GM21723 (cell line): ENCODE data around the gene DNAJC13.

ENCODE experiments used
- ATAC-seq: cut with Tn5 transposase; IDR thresholded peaks from one replicate; pipeline ENCODE4 v1.9.1; 2021; ENCODE audit warnings: mild to moderate bottlenecking, moderate library complexity; ENCODE audit not compliant: unreplicated experiment

DNAJC13 gene

GRCh38 chr3:132570016-132570415 lies 152.7 kb downstream of the DNAJC13 start:
- no peak for ATAC-seq

- no peak for ATAC-seq
These were observed 156.5 kb downstream of the DNAJC13 start for GRCh38 chr3:132573797-132574211.

- ATAC-seq = no peak
These were observed 170.1 kb downstream of the DNAJC13 start for GRCh38 chr3:132587401-132587800.
